ENCODE results near the gene SH3TC2. TPM values are rescaled to one million over a fixed set of nuclear protein-coding genes. Genes with fewer than 3 reads are reported as not detected.

SH3TC2 gene
- total RNA-seq, 4 donors from 2014 or later, result 0.10 to 0.41 (median 0.20) TPM; not detected in 1

DNA sequence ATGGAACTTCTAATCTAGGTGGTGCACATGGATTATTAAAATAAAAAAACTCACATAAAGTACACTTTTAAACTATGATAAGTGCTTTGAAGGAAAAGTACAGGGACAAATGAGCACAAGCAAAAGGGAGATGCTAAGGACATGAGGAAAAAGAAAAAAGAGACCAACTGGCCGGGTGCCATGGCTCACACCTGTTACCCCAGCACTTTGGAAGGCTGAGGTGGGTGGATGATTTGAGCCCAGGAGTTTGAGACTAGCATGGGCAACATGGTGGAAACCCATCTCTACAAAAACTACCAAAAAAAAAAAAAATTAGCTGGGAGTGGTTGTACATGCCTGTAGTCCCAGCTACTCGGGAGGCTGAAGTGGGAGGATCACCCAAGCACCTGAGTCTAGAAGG is 67.1 kb downstream of the SH3TC2 start:
- in situ Hi-C loops (cut with MboI; ENCODE audit: low sequenced_read_pairs in 4 of 4) (loop anchor here in 2 of 4 donors (10.0 kb wide), 2 partner anchors 171 to 261 kb away; partner anchors contain the start of gene ADRB2 (in 1 of the 2)), intact Hi-C loops (cut with DNase I; ENCODE audit: low total_unique reads) (no loop called here)
- Histone ChIP-seq H3K4me3 (no peak overlapping the region), H3K4me1 (peaks cover 33 to 39% of the 10 kb centered on the region in 2 donors), H3K27me3 (no peaks in the 10 kb centered on the region), H3K9me3 (no peaks in the 10 kb centered on the region), H3K36me3 (no peaks in the 10 kb centered on the region), H3K27ac (peak overlapping the region; percentile 49 to 74 (median 65))
- TF ChIP-seq POLR2A (IDR thresholded peaks at IDR 0.05), result no peak
- TF ChIP-seq CTCF (IDR thresholded peaks at IDR 0.05 in 4 of 5, conservative IDR thresholded peaks at IDR 0.05 in 1 of 5), result no peak
- ATAC-seq (no peak), DNase-seq (no peak)

- Histone ChIP-seq H3K27ac (no peak overlapping the region), H3K4me3 (no peak overlapping the region), H3K36me3 (no peaks in the 10 kb centered on the region), H3K27me3 (no peaks in the 10 kb centered on the region), H3K9me3 (no peaks in the 10 kb centered on the region), H3K4me1 (peaks cover 17 to 28% of the 10 kb centered on the region in 2 donors)
- no peak for TF ChIP-seq POLR2A (IDR thresholded peaks at IDR 0.05)
- TF ChIP-seq CTCF (IDR thresholded peaks at IDR 0.05 in 4 of 5, conservative IDR thresholded peaks at IDR 0.05 in 1 of 5), result no peak
- no peak for ATAC-seq
- intact Hi-C loops (cut with DNase I; ENCODE audit: low total_unique reads), result no loop called here
- DNase-seq, result no peak
- in situ Hi-C loops (cut with MboI; ENCODE audit: low sequenced_read_pairs in 4 of 4), result loop anchor here in 2 of 4 donors (10.0 kb wide), 2 partner anchors 169 to 259 kb away; partner anchors contain the start of gene ADRB2 (in 1 of the 2)
Measured at GRCh38 chr5:148993283-148993936, 69.5 kb downstream of the SH3TC2 start.

GRCh38 chr5:148992265-148992664 is 70.6 kb downstream of the SH3TC2 start:
- ATAC-seq, result no peak
- in situ Hi-C loops (cut with MboI; ENCODE audit: low sequenced_read_pairs in 4 of 4), result loop anchor here in 2 of 4 donors (10.0 kb wide), 2 partner anchors 167 to 257 kb away; partner anchors contain the start of gene ADRB2 (in 1 of the 2)

GRCh38 chr5:148991566-148991965 is 71.3 kb downstream of the SH3TC2 start:
- Histone ChIP-seq H3K27me3 (no peaks in the 10 kb centered on the region), H3K27ac (no peak overlapping the region), H3K4me3 (no peak overlapping the region), H3K36me3 (no peaks in the 10 kb centered on the region), H3K4me1 (peaks cover 22 to 23% of the 10 kb centered on the region in 2 donors), H3K9me3 (no peaks in the 10 kb centered on the region)
- no peak for ATAC-seq
- intact Hi-C loops (cut with DNase I; ENCODE audit: low total_unique reads), result no loop called here
- TF ChIP-seq POLR2A (IDR thresholded peaks at IDR 0.05) (no peak), CTCF (IDR thresholded peaks at IDR 0.05 in 4 of 5, conservative IDR thresholded peaks at IDR 0.05 in 1 of 5) (no peak)
- in situ Hi-C loops (cut with MboI; ENCODE audit: low sequenced_read_pairs in 4 of 4), result loop anchor here in 2 of 4 donors (10.0 kb wide), 2 partner anchors 167 to 257 kb away; partner anchors contain the start of gene ADRB2 (in 1 of the 2)
- DNase-seq, result no peak

More at GRCh38 chr5:148992265-148992664, 70.6 kb downstream of the SH3TC2 start:
- Histone ChIP-seq H3K36me3 (no peaks in the 10 kb centered on the region), H3K9me3 (no peaks in the 10 kb centered on the region), H3K4me3 (no peak overlapping the region), H3K4me1 (peaks cover 28 to 29% of the 10 kb centered on the region in 2 donors), H3K27ac (no peak overlapping the region), H3K27me3 (no peaks in the 10 kb centered on the region)
- no peak for TF ChIP-seq POLR2A (IDR thresholded peaks at IDR 0.05)
- TF ChIP-seq CTCF (IDR thresholded peaks at IDR 0.05 in 4 of 5, conservative IDR thresholded peaks at IDR 0.05 in 1 of 5), result no peak
- intact Hi-C loops (cut with DNase I; ENCODE audit: low total_unique reads), result no loop called here
- no peak for DNase-seq
